Type B pancreatic cell (in vitro differentiated cells): Measurements from ENCODE around the gene HNRNPA0. TPM values are rescaled to one million over a fixed set of nuclear protein-coding genes. Genes with fewer than 3 reads are reported as not detected.

Source experiments
- DNase-seq: peaks from one replicate; pipeline ENCODE4 v3.0.0; 2021; ENCODE audit warnings: mixed read lengths; ENCODE audit not compliant: unreplicated experiment; ENCODE audit errors: extremely low spot score
- H3K27ac Mint-ChIP-seq: 2 replicates; pipeline ENCODE4 v1.8.0; 2021; ENCODE audit warnings: mild to moderate bottlenecking, mixed read lengths
- H3K27me3 Mint-ChIP-seq: 2 replicates; pipeline ENCODE4 v1.8.0; 2021; ENCODE audit warnings: mixed read lengths
- H3K36me3 Mint-ChIP-seq: 2 replicates; pipeline ENCODE4 v1.8.0; 2021; ENCODE audit warnings: mixed read lengths
- H3K4me1 Mint-ChIP-seq: one replicate; pipeline ENCODE4 v1.8.0; 2021; ENCODE audit warnings: mixed read lengths; ENCODE audit not compliant: unreplicated experiment
- H3K4me3 Mint-ChIP-seq: 2 replicates; pipeline ENCODE4 v1.8.0; 2021; ENCODE audit warnings: mild to moderate bottlenecking, mixed read lengths
- H3K9me3 Mint-ChIP-seq: 2 replicates; pipeline ENCODE4 v1.8.0; 2021; ENCODE audit warnings: mixed read lengths
- total RNA-seq: library from RNA; stranded (reverse); gene quantifications from 2 replicates; pipeline ENCODE4 v1.2.1, GENCODE V29; 2021; ENCODE audit warnings: low replicate concordance
- TF ChIP-seq, protein P1 (sequence below): fragments of 200-600 bp; sonication (generic); conservative IDR thresholded peaks from 2 replicates; pipeline ENCODE4 v1.5.0; 2021; ENCODE audit warnings: antibody characterized with exemption, mild to moderate bottlenecking

The HNRNPA0 gene
- total RNA-seq, 1 donor from 2014 or later: 67.0 TPM

DNA sequence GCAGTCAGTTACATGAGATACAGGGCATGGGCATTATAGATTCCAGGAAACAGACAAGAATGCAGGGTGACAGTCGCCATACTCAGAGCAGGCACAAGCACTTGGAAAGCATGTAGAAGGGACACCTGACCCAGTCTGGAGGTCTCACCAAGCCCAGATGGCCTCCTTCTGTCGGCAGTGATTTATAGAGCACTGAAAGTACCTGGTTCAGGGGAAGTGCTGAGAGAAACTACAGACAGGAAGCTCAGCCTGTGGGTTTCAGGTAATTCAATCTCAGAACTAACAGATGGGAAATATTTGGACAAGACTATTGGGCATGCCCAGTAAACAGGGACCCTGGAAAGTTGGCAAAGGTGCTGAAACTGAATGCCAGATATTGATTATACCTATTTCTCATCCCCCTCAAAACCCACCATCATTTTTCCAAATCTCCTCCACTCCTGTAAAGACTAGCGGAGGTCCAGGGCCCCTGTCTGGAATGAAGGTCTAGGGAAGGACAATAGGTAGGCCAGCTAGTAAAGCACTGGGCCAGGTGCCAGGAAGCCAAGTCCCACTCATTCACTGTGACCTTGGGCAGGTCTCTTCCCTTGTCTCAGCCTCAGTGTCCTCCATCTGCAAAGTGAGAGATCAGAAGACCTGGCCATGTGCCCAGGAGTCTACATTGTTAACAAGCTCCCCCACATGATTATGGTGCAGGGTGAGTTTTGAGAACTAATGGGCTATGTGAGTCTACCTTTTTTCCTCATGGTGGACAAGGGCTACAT, 45.2 kb downstream of the HNRNPA0 start:
- H3K4me3 Mint-ChIP-seq: no peak overlapping the region

DNA sequence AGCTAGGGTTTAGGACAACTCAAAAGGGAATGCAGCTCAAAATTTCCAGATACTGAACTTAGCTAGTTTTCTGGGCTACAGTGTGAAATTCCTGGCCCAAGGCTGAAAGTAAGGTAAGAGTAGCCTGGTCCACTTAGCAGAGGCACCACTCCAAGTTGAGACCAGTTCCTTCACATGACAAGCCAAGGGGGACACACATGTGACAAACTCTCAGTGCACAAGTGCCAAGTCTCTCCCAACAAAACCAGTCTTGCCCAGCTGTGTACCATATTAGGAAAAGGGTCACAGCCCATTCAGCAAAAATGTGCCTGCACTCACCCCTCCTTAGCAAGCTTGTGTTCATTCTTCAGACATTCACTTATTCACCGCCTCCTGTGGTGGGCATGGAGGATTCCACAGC, 46.1 kb downstream of the HNRNPA0 start:
- Mint-ChIP-seq H3K27ac (no peak overlapping the region), H3K36me3 (no peaks in the 10 kb centered on the region), H3K27me3 (no peaks in the 10 kb centered on the region), H3K4me3 (no peak overlapping the region), H3K4me1 (no peaks in the 10 kb centered on the region), H3K9me3 (peaks cover 4% of the 10 kb centered on the region)
- DNase-seq: no peak
- TF ChIP-seq, protein P1, sequence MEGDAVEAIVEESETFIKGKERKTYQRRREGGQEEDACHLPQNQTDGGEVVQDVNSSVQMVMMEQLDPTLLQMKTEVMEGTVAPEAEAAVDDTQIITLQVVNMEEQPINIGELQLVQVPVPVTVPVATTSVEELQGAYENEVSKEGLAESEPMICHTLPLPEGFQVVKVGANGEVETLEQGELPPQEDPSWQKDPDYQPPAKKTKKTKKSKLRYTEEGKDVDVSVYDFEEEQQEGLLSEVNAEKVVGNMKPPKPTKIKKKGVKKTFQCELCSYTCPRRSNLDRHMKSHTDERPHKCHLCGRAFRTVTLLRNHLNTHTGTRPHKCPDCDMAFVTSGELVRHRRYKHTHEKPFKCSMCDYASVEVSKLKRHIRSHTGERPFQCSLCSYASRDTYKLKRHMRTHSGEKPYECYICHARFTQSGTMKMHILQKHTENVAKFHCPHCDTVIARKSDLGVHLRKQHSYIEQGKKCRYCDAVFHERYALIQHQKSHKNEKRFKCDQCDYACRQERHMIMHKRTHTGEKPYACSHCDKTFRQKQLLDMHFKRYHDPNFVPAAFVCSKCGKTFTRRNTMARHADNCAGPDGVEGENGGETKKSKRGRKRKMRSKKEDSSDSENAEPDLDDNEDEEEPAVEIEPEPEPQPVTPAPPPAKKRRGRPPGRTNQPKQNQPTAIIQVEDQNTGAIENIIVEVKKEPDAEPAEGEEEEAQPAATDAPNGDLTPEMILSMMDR: no peak

More for the DNA sequence above, 45.2 kb downstream of the HNRNPA0 start:
- peaks cover 5% of the 10 kb centered on the region for H3K9me3 Mint-ChIP-seq
- TF ChIP-seq, protein P1: no peak
- no peak for DNase-seq
- peaks cover under 1% of the 10 kb centered on the region for H3K36me3 Mint-ChIP-seq
- H3K4me1 Mint-ChIP-seq: no peaks in the 10 kb centered on the region
- H3K27ac Mint-ChIP-seq: no peak overlapping the region
- H3K27me3 Mint-ChIP-seq: no peaks in the 10 kb centered on the region

- Mint-ChIP-seq H3K4me1 (no peaks in the 10 kb centered on the region), H3K27me3 (no peaks in the 10 kb centered on the region), H3K4me3 (no peak overlapping the region), H3K27ac (no peak overlapping the region), H3K9me3 (no peaks in the 10 kb centered on the region), H3K36me3 (no peaks in the 10 kb centered on the region)
- DNase-seq: no peak
- TF ChIP-seq, protein P1: no peak
Observed at GRCh38 chr5:137706841-137707240, 47.3 kb downstream of the HNRNPA0 start.

DNA sequence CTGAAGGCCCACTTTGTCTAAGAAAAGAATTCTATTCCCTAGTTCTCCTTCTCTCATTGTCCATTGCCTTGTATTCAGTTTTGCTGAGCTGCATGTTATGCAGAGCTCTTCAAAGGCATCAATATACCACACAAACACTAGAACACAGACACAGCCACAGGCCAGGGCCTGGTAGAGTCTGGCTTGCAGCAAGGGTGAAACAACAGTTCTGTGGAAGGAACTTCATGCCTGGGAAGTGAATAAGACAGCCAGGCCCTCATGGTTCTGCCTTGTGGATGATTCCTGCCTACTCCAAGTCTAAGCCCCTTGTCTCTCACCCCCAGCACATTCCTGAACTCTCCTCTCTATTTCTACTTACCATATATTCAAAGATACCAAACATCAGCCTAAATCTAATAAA, 49.1 kb downstream of the HNRNPA0 start:
- Mint-ChIP-seq H3K4me1 (no peaks in the 10 kb centered on the region), H3K27me3 (no peaks in the 10 kb centered on the region), H3K9me3 (no peaks in the 10 kb centered on the region), H3K36me3 (no peaks in the 10 kb centered on the region), H3K27ac (no peak overlapping the region), H3K4me3 (no peak overlapping the region)
- DNase-seq: no peak
- TF ChIP-seq, protein P1: no peak

DNA sequence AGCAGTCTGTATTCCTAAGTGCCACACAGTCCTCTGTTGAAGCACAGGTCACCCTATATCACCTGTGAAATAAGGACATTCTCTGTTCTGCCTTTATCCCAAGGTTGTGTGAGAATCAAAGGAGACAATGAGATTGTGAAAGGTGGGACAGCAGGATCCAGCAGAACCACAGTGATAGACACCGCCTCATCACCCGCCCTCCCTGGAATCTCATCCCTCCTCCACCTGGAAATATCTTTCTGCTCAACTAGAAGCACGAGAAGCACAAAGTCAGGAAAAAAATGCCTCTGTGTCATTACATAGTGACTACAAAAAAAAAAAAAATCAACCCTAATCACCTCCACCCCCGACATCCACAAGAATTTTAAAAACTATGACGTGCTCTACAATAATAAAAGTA, 50.6 kb downstream of the HNRNPA0 start:
- Mint-ChIP-seq H3K27ac (no peak overlapping the region), H3K9me3 (no peaks in the 10 kb centered on the region), H3K27me3 (no peaks in the 10 kb centered on the region), H3K4me3 (no peak overlapping the region), H3K4me1 (no peaks in the 10 kb centered on the region), H3K36me3 (no peaks in the 10 kb centered on the region)
- TF ChIP-seq, protein P1: no peak
- no peak for DNase-seq
